Karpas-422 (cell line): Measurements from ENCODE around the gene FEZ2. TPM values are rescaled to one million over a fixed set of nuclear protein-coding genes. Genes with fewer than 3 reads are reported as not detected.

Experiments
- DNase-seq: peaks from one replicate; pipeline ENCODE4 v3.0.0-alpha.2; 2015
- H2AFZ ChIP-seq: fragments of 200-600 bp; sonication (generic); 2 replicates; pipeline ENCODE4 v1.6.1; 2014; ENCODE audit warnings: antibody characterized with exemption, low read length, mixed read lengths
- H3K27ac ChIP-seq: fragments of 200-600 bp; sonication (generic); 2 replicates; pipeline ENCODE4 v1.5.1; 2014; ENCODE audit warnings: mild to moderate bottlenecking, low read length, moderate library complexity
- H3K27me3 ChIP-seq: fragments of 200-600 bp; sonication (generic); 2 replicates; pipeline ENCODE4 v1.6.1; 2014; ENCODE audit warnings: low read length, mixed read lengths
- H3K36me3 ChIP-seq: fragments of 200-600 bp; sonication (generic); 2 replicates; pipeline ENCODE4 v1.6.1; 2014; ENCODE audit warnings: low read length, mixed read lengths; ENCODE audit not compliant: insufficient read depth
- H3K4me1 ChIP-seq: fragments of 200-600 bp; sonication (generic); 2 replicates; pipeline ENCODE4 v1.6.1; 2014; ENCODE audit warnings: mild to moderate bottlenecking, low read length, mixed read lengths
- H3K4me2 ChIP-seq: fragments of 200-600 bp; sonication (generic); 2 replicates; pipeline ENCODE4 v1.6.1; 2014; ENCODE audit warnings: low read length, low read depth, mild to moderate bottlenecking; ENCODE audit not compliant: poor library complexity, severe bottlenecking
- H3K4me3 ChIP-seq: fragments of 200-600 bp; sonication (generic); 2 replicates; pipeline ENCODE4 v1.5.1; 2014; ENCODE audit warnings: mild to moderate bottlenecking, antibody characterized with exemption, low read length, mixed read lengths
- H3K79me2 ChIP-seq: fragments of 200-600 bp; sonication (generic); 2 replicates; pipeline ENCODE4 v1.6.1; 2014; ENCODE audit warnings: mild to moderate bottlenecking, low read length, mixed read lengths
- H3K9ac ChIP-seq: fragments of 200-600 bp; sonication (generic); 2 replicates; pipeline ENCODE4 v1.6.0; 2014; ENCODE audit warnings: low read length
- H3K9me2 ChIP-seq: fragments of 200-600 bp; sonication (generic), shearing (Covaris generic); replicated peaks from 2 replicates; pipeline ENCODE4 v1.6.0; 2014; ENCODE audit warnings: mild to moderate bottlenecking, low read length, moderate library complexity; ENCODE audit not compliant: insufficient read depth
- H3K9me3 ChIP-seq: fragments of 300-700, 200-600 bp; sonication (generic); 2 replicates; pipeline ENCODE4 v1.6.1; 2014; ENCODE audit warnings: low read length, mixed read lengths
- H4K20me1 ChIP-seq: fragments of 200-600 bp; sonication (generic); 2 replicates; pipeline ENCODE4 v1.6.1; 2014; ENCODE audit warnings: mild to moderate bottlenecking, antibody characterized with exemption, low read length, low read depth; ENCODE audit not compliant: insufficient read depth
- total RNA-seq: library from RNA; depleted of rRNA; stranded (reverse); fragments of >200 nt; shearing (Covaris generic); gene quantifications from 2 replicates; pipeline ENCODE4 v1.2.3, GENCODE V29; 2014; ENCODE audit warnings: low replicate concordance

FEZ2 gene
- total RNA-seq, 1 experiment from 2014 or later = 32.7 TPM

- Histone ChIP-seq H3K4me1 (no peaks in the 10 kb centered on the region), H3K36me3 (peaks cover 63% of the 10 kb centered on the region), H3K27ac (no peak overlapping the region), H3K4me3 (no peak overlapping the region), H3K4me2 (no peak overlapping the region), H3K9me3 (no peaks in the 10 kb centered on the region), H2AFZ (no peak overlapping the region), H4K20me1 (no peaks in the 10 kb centered on the region), H3K79me2 (peaks cover 67% of the 10 kb centered on the region), H3K9ac (no peak overlapping the region), H3K9me2 (no peaks in the 10 kb centered on the region), H3K27me3 (no peaks in the 10 kb centered on the region)
- no peak for DNase-seq
Observed at GRCh38 chr2:36584148-36584794, 13.7 kb downstream of the FEZ2 start.

- H3K9ac ChIP-seq = no peak overlapping the region
- H2AFZ ChIP-seq = no peak overlapping the region
- H3K27me3 ChIP-seq = no peaks in the 10 kb centered on the region
- H3K9me3 ChIP-seq = no peaks in the 10 kb centered on the region
- peaks cover 56% of the 10 kb centered on the region for H3K79me2 ChIP-seq
- no peak overlapping the region for H3K4me3 ChIP-seq
- no peak for DNase-seq
- peaks cover 69% of the 10 kb centered on the region for H3K36me3 ChIP-seq
- H4K20me1 ChIP-seq = no peaks in the 10 kb centered on the region
- H3K4me1 ChIP-seq = no peaks in the 10 kb centered on the region
- H3K9me2 ChIP-seq = no peaks in the 10 kb centered on the region
- no peak overlapping the region for H3K27ac ChIP-seq
- no peak overlapping the region for H3K4me2 ChIP-seq
Observed at GRCh38 chr2:36582951-36583350, 15.0 kb downstream of the FEZ2 start.

GRCh38 chr2:36582538-36582937 lies 15.4 kb downstream of the FEZ2 start:
- no peak for DNase-seq
- Histone ChIP-seq H2AFZ (no peak overlapping the region), H3K27ac (no peak overlapping the region), H3K9me3 (no peaks in the 10 kb centered on the region), H4K20me1 (no peaks in the 10 kb centered on the region), H3K4me2 (no peak overlapping the region), H3K4me3 (no peak overlapping the region), H3K36me3 (peaks cover 73% of the 10 kb centered on the region), H3K79me2 (peaks cover 53% of the 10 kb centered on the region), H3K27me3 (no peaks in the 10 kb centered on the region), H3K4me1 (no peaks in the 10 kb centered on the region), H3K9ac (no peak overlapping the region), H3K9me2 (no peaks in the 10 kb centered on the region)

GRCh38 chr2:36579297-36579664 lies 18.7 kb downstream of the FEZ2 start:
- H3K27ac ChIP-seq = no peak overlapping the region
- H3K9me3 ChIP-seq = no peaks in the 10 kb centered on the region
- no peak for DNase-seq
- H3K79me2 ChIP-seq = peaks cover 22% of the 10 kb centered on the region
- no peaks in the 10 kb centered on the region for H3K27me3 ChIP-seq
- no peak overlapping the region for H3K4me2 ChIP-seq
- H2AFZ ChIP-seq = no peak overlapping the region
- H3K4me3 ChIP-seq = no peak overlapping the region
- H3K9me2 ChIP-seq = no peaks in the 10 kb centered on the region
- H3K4me1 ChIP-seq = no peaks in the 10 kb centered on the region
- no peaks in the 10 kb centered on the region for H4K20me1 ChIP-seq
- H3K36me3 ChIP-seq = peaks cover 70% of the 10 kb centered on the region
- no peak overlapping the region for H3K9ac ChIP-seq

GRCh38 chr2:36578343-36579296 lies 19.3 kb downstream of the FEZ2 start:
- Histone ChIP-seq H3K36me3 (peaks cover 69% of the 10 kb centered on the region), H3K4me2 (no peak overlapping the region), H4K20me1 (no peaks in the 10 kb centered on the region), H3K9me3 (no peaks in the 10 kb centered on the region), H3K4me1 (no peaks in the 10 kb centered on the region), H3K9ac (no peak overlapping the region), H3K9me2 (no peaks in the 10 kb centered on the region), H3K79me2 (peaks cover 22% of the 10 kb centered on the region), H3K4me3 (no peak overlapping the region), H3K27me3 (no peaks in the 10 kb centered on the region), H2AFZ (no peak overlapping the region), H3K27ac (no peak overlapping the region)
- DNase-seq = no peak

GRCh38 chr2:36577884-36578283 lies 20.1 kb downstream of the FEZ2 start:
- H3K4me1 ChIP-seq = no peaks in the 10 kb centered on the region
- H3K9ac ChIP-seq = no peak overlapping the region
- H3K27me3 ChIP-seq = no peaks in the 10 kb centered on the region
- no peak overlapping the region for H3K4me2 ChIP-seq
- H3K27ac ChIP-seq = no peak overlapping the region
- peaks cover 61% of the 10 kb centered on the region for H3K36me3 ChIP-seq
- no peaks in the 10 kb centered on the region for H4K20me1 ChIP-seq
- H3K4me3 ChIP-seq = no peak overlapping the region
- no peaks in the 10 kb centered on the region for H3K9me3 ChIP-seq
- H2AFZ ChIP-seq = no peak overlapping the region
- no peaks in the 10 kb centered on the region for H3K9me2 ChIP-seq
- peaks cover 19% of the 10 kb centered on the region for H3K79me2 ChIP-seq
- no peak for DNase-seq

GRCh38 chr2:36574560-36574959 lies 23.4 kb downstream of the FEZ2 start:
- no peaks in the 10 kb centered on the region for H3K27me3 ChIP-seq
- H3K4me1 ChIP-seq = no peaks in the 10 kb centered on the region
- no peaks in the 10 kb centered on the region for H3K9me3 ChIP-seq
- no peak for DNase-seq
- no peak overlapping the region for H3K27ac ChIP-seq
- H3K9me2 ChIP-seq = no peaks in the 10 kb centered on the region
- H3K4me2 ChIP-seq = no peak overlapping the region
- peaks cover 32% of the 10 kb centered on the region for H3K79me2 ChIP-seq
- H3K36me3 ChIP-seq = peaks cover 32% of the 10 kb centered on the region
- H3K4me3 ChIP-seq = no peak overlapping the region
- no peak overlapping the region for H3K9ac ChIP-seq
- no peak overlapping the region for H2AFZ ChIP-seq
- H4K20me1 ChIP-seq = no peaks in the 10 kb centered on the region

GRCh38 chr2:36573165-36573564 lies 24.8 kb downstream of the FEZ2 start:
- H3K4me2 ChIP-seq = no peak overlapping the region
- H3K79me2 ChIP-seq = peaks cover 45% of the 10 kb centered on the region
- no peaks in the 10 kb centered on the region for H3K27me3 ChIP-seq
- no peak overlapping the region for H3K4me3 ChIP-seq
- peaks cover 20% of the 10 kb centered on the region; the same call in 1 of the 2 replicates for H3K36me3 ChIP-seq
- no peak overlapping the region for H2AFZ ChIP-seq
- no peaks in the 10 kb centered on the region for H3K9me2 ChIP-seq
- H3K4me1 ChIP-seq = no peaks in the 10 kb centered on the region
- no peaks in the 10 kb centered on the region for H4K20me1 ChIP-seq
- no peak overlapping the region for H3K9ac ChIP-seq
- H3K9me3 ChIP-seq = no peaks in the 10 kb centered on the region
- no peak overlapping the region for H3K27ac ChIP-seq
- DNase-seq = no peak
